Superior temporal gyrus (tissue), 1 donor: ENCODE data around the gene ADAMTSL5.
"Not testable (repeated sequence)": the region's sequence is repeated elsewhere in the genome, so short reads cannot be mapped to it uniquely, and the experiment has no call there.

Experiments used
- DNase-seq: peaks from one replicate; pipeline ENCODE4 v3.0.0-alpha.2; 2016; ENCODE audit errors: extremely low spot score

The ADAMTSL5 gene

DNA sequence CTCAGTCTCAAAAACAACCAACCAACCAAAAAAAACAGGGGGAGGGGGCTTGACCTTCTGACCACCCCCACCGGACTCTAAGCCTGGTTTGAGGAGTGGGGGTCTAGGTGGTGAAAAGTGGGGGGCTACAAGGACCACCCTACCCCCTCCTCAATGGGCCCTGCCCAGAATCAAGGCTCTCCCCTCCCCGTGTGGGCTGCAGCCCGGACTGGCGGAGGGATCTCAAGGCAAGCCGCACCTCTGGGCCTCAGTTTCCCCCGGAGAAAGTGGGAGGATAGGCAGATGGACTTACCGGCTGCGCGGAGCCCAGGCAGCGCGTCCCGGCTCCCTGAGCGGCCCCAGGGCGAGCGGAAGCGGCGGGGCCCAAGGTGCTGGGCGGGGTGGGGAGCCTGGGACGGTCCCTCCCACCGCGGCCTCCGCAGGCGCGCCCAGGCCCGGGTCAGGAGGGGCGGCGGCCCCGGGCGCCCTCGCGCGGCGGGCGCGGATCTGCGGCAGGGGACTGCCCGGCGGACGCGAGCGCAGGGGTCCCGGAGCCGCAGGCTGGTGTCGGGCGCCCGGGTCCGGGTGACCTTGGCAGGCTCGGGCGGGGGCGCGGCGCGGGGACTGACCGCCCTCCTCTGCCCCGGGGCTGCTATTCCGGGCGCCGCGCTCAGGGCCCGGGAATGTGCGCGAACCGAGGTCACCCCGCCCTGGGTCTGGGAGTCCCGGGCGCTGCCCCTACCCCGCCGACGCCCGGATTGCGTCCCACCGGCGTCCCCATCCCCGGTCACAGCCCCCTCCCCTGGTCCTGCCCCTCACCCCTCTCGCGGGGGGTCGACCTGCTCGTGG, at the start of gene ADAMTSL5:
TSS of gene ADAMTSL5 (minus strand) at position 349 of the 828 bp plus-strand sequence. CDS start 2,076 bp downstream, outside the sequence.
- no peak for DNase-seq

DNA sequence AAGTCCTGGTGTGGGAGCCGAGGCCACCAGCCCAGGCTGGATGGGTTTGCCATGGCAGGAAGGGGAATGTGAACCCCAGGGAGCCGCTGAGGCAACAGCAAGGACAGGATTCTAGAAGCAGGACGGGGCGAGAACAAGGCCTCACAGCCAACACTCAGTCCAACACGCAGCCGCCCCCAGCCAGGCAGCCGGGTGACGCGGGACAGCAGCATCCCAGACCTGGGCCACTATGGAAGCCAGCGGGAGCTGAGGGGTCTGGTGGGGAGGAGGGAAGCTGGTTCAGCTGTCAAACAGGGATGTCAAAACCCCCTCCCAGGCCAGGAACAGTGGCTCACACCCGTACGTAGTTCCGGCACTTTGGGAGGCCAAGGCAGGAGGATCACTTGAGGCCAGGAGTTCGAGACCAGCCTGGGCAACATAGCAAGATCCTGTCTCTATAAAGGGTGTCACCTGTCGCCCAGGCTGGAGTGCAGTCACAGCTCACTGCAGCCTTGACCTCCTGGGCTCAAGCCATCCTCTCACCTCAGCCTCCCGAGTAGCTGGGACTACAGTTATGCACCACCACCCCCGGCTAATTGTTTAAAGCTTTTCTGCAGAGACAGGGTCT, 48.5 kb upstream of the ADAMTSL5 start:
- DNase-seq, result no peak

DNA sequence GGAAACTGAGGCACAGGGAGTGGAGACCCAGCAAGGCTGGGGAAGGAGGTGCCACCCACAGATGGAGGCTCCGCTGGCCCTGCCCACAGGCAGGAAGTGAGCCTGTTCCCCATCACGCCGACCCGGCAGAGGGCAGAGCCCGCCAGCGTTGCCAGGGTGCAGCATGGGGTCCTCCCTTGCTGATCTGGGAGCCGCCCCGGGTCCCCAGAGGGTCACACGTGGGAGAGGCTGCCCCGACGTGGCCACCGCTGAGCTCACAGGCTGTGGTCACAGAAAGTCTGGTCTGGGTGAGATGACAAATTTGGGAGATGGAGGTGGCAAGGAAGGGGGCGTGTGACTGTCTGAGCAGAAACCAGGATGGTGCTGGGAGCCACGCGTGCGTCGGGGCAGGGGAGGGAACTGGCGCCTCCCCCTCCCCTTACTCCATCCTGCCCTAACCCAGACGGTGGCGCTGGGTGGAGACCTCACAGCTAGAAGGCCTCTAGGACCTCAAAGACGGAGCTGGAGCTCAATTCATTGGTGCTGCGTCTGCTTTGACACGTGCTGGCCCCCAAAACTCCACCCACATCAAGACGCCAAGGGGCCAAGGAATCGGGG, 47.6 kb upstream of the ADAMTSL5 start:
- no peak for DNase-seq

- DNase-seq, result no peak
These were observed 45.7 kb upstream of the ADAMTSL5 start for GRCh38 chr19:1558552-1558951.

DNA sequence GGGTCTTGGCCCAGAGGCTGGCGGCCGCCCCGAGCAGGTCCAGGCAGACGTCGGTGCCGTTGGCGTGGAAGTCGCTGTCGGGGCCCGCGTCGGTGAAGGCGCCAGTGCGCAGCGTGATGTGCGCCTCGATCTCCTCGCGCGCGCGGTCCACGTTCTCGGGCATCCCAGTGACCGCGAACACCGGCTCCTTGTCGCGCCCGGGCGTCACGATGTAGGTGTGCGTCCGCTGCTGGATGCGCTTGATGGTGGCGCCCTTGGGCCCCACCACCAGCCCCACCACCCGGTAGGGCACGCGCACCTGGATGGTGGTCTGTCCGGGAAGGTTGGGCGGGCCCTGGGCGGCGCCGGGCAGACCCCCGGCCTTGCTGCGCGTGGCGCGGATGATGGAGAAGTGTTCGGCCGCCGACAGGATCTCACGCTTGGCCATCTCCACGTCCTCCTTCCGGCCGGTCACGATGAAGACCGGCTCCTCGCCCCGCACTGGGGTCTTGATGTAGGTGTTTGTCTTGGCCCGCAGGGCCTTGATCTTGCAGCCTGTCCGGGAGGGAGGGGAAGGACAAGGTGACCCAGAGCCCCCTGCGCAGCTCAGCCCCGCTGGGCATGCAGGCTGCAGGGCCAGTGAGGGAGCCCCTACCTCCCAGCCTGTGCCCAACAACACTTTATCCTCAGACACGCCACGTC, 43.7 kb upstream of the ADAMTSL5 start:
- no peak for DNase-seq

- DNase-seq, result no peak
These were observed 42.9 kb upstream of the ADAMTSL5 start for GRCh38 chr19:1555487-1556389.

- DNase-seq, result no peak
These were observed 42.1 kb upstream of the ADAMTSL5 start for GRCh38 chr19:1554968-1555367.

- no peak for DNase-seq
These were observed 40.6 kb upstream of the ADAMTSL5 start for GRCh38 chr19:1553415-1553814.

DNA sequence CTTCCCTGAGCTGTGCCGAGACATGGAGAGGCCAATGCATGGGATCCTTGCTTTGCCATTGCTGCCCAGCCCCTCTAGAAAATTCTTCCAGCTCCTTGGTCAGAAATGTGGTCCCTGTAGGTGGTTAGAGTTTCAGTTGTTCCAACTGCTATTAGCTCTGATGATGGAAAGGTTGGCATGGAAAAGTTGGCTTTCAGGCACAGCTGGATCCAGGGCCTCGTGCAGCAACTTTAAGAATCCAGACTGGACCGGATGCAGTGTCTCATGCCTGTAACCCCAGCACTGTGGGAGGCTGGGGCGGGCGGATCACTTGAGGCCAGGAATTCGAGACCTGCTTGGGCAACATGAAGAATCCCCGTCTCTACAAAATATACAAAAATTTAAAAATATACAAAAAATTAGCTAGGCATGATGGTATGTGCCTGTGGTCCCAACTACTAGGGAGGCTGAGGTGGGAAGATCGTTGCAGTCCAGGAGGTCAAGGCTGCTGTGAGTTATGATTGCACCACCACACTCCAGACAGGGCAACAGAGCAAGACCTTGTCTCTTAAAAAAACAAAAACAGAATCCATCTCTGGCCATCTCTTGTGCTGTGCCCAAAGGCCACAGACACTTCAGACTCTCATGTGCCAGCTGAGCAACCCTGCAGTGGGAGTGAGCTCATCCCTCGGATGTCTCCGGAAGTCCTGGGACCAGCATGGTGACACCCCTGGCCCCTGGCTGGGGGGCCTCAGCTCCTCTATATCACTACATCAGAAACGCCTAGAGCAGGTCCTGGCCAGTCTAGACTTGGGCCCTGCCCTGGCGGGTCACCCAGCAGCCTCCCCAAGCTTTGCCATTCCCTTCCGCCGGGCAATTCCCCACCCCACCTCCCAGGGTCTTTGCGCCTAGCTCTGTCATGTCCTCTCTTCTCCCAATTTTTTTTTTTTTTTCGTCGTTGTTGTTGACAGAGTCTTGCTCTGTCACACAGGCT, 38.5 kb upstream of the ADAMTSL5 start:
- no peak for DNase-seq

DNA sequence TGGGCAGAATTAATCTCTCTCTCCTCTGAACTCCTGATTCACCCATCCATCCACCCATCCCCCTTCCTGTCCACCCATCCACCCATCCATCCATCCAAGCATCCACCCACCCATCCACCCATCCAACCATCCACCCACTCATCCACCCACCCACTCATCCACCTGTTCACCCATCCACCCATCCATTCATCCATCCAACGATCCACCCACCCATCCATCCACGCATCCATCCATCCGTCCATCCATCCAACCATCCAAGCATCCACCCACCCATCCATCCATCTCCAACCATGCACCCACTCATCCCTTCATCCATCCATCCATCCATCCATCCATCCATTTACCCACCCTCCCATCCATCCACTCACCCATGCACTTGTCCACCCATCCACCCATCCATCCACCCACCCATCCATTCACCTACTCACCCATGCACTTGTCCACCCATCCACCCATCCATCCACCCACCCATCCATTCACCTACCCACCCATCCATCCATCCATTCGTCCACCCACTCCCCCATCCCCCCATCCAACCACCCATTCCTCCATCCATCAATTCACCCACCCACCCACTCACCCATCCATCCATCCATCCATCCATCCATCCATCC, 36.6 kb upstream of the ADAMTSL5 start:
- no peak for DNase-seq

DNA sequence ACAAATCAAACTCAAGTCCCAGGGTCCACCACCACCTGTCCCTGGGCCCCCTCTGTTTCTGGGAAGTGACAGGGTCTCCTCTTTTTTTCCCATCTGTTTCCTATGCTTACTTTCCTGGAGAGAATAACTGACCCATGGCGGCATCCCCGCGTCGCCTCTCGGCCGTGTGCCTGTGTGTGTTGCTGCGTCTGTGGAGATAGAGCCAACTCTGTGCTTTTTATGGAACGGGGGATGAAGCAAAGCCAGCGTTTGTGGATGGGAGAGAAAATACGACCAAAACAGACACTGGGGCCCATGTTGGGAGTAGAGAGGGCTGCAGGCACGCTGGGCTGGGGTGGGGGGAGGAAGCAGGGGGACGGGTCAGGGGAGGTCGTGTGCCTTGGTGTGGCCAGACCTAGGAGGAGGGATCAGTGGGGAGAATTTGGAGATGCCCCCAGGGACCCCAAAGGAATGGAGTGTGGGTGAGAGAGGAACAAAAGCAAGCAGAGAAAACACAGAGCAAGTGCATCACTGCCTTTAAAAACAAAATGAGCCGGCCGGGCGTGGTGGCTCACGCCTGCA, 27.6 kb upstream of the ADAMTSL5 start:
- DNase-seq, result peak; percentile 20

DNA sequence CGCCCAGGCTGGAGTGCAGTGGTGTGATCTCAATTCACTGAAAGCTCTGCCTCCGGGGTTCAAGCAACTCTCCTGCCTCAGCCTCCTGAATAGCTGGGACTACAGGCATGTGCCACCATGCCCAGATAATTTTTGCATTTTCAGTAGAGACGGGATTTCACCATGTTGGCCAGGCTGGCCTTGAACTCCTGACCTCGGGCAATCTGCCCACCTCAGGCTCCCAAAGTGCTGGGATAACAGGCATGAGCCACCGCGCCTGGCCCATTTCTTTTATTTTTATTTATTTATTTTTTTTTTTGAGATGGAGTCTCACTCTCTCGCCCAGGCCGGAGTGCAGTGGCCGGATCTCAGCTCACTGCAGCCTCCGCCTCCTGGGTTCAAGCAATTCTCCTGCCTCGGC, 26.9 kb upstream of the ADAMTSL5 start:
- DNase-seq, result not testable (repeated sequence)

DNA sequence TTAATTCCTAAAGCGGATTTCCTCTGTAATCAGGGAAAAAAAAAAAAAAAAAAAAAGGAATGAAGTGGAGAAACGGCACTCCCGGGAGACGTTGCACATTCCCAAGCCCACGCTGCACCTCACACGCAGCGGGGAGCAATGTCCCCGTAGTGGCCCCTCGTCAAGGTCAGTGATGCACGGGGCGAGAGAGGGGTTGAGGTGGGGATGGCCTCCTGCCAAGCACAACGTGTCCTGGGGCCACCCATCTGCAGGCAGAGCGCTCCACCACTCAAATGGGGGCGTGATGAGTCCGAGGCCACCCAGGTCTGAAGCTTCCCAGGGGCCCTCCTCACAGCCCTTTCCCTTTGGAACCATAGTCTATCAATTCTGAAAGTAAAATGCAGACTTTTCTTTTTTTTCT, 26.2 kb upstream of the ADAMTSL5 start:
- no peak for DNase-seq

DNA sequence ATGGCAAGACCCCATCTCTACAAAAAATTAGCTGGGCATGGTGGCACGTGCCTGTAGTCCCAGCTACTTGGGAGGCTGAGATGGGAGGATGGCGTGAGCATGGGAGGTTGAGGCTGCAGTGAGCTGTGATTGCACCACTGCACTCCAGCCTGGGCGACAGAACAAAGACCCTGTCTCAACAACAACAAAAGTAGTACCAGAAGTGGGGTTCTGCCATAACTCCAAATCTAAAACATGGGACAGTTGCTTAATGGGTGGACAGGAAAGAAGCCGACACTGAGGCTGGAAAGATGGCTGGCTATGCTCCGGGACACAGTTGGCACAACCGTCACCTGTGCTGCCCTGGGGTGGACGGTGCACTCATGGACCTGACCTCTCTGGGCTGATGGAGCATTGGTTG, 22.9 kb upstream of the ADAMTSL5 start:
- not testable (repeated sequence) for DNase-seq

GRCh38 chr19:1534972-1535371, 22.2 kb upstream of the ADAMTSL5 start:
- no peak for DNase-seq

- no peak for DNase-seq
These were observed 20.8 kb upstream of the ADAMTSL5 start for GRCh38 chr19:1533510-1534150.

DNA sequence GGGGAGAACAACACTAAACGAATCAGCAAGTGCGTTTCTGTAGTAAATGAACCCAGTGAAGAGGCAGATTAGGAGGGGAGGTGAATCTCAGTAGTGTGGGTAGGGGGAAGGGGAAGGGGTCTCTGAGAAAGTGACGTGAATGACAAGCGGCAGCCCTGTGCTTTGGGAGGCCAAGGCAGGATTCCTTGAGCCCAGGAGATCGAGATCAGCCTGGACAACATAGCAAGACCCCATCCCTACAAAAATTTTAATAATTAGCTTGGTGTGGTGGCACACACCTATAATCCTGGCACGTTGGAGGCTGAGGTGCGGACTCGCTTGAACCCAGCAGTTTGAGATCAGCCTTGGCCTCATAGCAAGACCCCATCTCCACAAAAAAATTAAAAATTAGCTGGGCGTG, 19.2 kb upstream of the ADAMTSL5 start:
- DNase-seq, result no peak

DNA sequence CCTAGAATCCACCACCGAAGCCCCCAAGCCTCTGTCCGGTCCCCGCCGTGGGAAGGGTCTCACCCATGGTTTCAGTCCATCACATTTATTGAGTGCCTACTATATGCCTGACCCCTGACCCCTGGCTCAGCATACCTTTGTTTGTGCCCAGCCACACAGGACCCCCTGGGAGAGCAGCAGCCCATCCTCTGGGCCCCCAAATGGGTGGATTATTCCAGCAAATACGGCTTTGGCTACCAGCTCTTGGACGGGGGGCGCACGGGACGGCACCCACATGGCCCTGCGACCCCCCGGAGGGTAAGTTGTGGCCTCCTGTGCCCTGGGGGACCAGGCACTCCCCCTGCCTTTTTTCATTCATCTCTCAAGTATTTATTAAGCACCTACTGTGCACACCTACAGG, 18.8 kb upstream of the ADAMTSL5 start:
- DNase-seq, result no peak

- DNase-seq, result not testable (repeated sequence)
These were observed 18.0 kb upstream of the ADAMTSL5 start for GRCh38 chr19:1530856-1531255.
